Thyroid gland (tissue), 4 donors: Measurements from ENCODE around the gene WHRN.

Experiments
- POLR2A ChIP-seq, 2 donors: fragments of 450-650 bp; IDR thresholded peaks; one replicate each; pipeline ENCODE4 v1.6.1; 2017; ENCODE audit warnings: antibody characterized with exemption in 2 of 2, mild to moderate bottlenecking in 2 of 2, moderate library complexity in 1 of 2
- TF ChIP-seq, protein P1 (sequence below), 6 experiments: fragments of 200-600 bp in 3 of 6; fragments of 450-650 bp in 3 of 6; sonication (generic) in 3 of 6; IDR thresholded peaks; one replicate each; pipeline ENCODE4 v1.5.1; 2016 to 2019; ENCODE audit warnings: antibody characterized with exemption in 6 of 6, mild to moderate bottlenecking in 2 of 6, inconsistent platforms in 1 of 6, moderate library complexity in 1 of 6

DNA sequence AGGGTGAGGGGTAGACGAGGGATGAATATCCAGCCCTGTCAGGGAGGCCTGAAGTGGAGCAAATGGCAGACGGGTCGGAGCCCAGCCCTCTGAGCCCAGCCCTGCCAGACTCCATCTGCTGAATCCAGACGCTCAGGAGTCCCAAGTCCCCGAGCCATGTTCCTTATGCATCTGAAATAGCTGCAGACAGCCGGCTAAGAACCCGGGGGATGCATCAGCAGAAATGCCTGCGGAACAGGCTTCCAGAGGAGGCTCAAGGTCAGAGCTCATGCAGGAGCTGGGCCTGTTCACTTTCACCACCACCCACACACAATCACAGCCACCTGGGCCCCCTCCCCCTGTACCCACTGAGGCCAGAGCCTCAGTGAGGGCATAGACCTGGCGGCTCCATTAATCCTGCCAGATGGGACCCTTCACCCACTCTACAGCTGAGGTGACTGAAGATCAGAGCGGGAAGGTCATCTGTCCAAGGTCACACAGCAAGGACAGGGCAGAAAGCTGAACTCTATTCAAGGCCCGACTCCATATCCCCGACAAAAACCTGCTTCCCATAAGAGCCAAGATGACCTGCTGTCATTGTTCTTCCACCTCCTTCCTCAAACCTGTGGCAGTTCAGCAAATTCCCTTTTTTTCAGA is 93.1 kb downstream of the WHRN start:
- TF ChIP-seq POLR2A (IDR thresholded peaks at IDR 0.05) = no peak
- TF ChIP-seq, protein P1, sequence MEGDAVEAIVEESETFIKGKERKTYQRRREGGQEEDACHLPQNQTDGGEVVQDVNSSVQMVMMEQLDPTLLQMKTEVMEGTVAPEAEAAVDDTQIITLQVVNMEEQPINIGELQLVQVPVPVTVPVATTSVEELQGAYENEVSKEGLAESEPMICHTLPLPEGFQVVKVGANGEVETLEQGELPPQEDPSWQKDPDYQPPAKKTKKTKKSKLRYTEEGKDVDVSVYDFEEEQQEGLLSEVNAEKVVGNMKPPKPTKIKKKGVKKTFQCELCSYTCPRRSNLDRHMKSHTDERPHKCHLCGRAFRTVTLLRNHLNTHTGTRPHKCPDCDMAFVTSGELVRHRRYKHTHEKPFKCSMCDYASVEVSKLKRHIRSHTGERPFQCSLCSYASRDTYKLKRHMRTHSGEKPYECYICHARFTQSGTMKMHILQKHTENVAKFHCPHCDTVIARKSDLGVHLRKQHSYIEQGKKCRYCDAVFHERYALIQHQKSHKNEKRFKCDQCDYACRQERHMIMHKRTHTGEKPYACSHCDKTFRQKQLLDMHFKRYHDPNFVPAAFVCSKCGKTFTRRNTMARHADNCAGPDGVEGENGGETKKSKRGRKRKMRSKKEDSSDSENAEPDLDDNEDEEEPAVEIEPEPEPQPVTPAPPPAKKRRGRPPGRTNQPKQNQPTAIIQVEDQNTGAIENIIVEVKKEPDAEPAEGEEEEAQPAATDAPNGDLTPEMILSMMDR (IDR thresholded peaks at IDR 0.05) = no peak
